ENCODE measurements around the gene NR3C1.

NR3C1 gene

DNA sequence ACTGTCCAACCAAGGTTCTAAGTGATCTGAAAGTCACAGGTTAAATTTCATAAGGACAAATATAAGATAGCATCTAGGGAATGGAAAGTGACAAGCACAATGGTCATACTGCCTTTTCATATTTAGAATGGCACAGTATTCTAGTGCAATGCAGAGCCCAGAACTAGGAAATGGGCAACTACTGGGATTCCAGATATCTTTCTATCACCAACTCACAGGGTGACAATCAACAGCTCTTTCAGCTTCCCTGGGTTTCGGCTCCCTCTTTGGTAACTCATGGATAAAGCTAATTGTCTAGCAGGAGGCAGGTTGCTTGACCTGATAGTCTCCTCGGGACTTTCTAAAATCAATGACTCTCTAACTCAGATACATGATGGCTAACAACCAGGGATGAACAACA is 60.4 kb downstream of the NR3C1 start:
- Histone ChIP-seq H3F3A (ENCODE audit: insufficient read depth) (0 out of 2 replicates have a peak, but pooled peaks cover 22% of the 10 kb centered on the region), H3K79me2 (ENCODE audit: insufficient read depth, low read length) (peaks cover 98% of the 10 kb centered on the region), H2AFZ (ENCODE audit: low read depth, low read length, severe bottlenecking) (no peak overlapping the region), H3K9me2 (replicated peaks; ENCODE audit: insufficient read depth, low read length) (no peaks in the 10 kb centered on the region), H3K4me2 (ENCODE audit: low read depth, low read length, poor library complexity, severe bottlenecking) (no peak overlapping the region), H3K36me3 (ENCODE audit: low read length) (no peaks in the 10 kb centered on the region; the same call in 1 of the 2 replicates), H3K4me3 (ENCODE audit: insufficient read depth, low read length, poor library complexity, severe bottlenecking) (no peak overlapping the region), H3K9me3 (ENCODE audit: insufficient read depth, low read length) (no peaks in the 10 kb centered on the region), H3K27ac (ENCODE audit: low read depth, low read length) (no peak overlapping the region), H4K20me1 (ENCODE audit: low read depth, low read length) (peaks cover 30% of the 10 kb centered on the region), H3K27me3 (ENCODE audit: low read length) (no peaks in the 10 kb centered on the region), H3K9ac (ENCODE audit: low read length) (no peak overlapping the region)
- TF ChIP-seq, protein P1, sequence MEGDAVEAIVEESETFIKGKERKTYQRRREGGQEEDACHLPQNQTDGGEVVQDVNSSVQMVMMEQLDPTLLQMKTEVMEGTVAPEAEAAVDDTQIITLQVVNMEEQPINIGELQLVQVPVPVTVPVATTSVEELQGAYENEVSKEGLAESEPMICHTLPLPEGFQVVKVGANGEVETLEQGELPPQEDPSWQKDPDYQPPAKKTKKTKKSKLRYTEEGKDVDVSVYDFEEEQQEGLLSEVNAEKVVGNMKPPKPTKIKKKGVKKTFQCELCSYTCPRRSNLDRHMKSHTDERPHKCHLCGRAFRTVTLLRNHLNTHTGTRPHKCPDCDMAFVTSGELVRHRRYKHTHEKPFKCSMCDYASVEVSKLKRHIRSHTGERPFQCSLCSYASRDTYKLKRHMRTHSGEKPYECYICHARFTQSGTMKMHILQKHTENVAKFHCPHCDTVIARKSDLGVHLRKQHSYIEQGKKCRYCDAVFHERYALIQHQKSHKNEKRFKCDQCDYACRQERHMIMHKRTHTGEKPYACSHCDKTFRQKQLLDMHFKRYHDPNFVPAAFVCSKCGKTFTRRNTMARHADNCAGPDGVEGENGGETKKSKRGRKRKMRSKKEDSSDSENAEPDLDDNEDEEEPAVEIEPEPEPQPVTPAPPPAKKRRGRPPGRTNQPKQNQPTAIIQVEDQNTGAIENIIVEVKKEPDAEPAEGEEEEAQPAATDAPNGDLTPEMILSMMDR (IDR thresholded peaks at IDR 0.05; ENCODE audit: insufficient read depth, low read length, poor library complexity, severe bottlenecking) = no peak
- TF ChIP-seq EZH2phosphoT487 (conservative IDR thresholded peaks at IDR 0.05; ENCODE audit: low read length) = no peak

DNA sequence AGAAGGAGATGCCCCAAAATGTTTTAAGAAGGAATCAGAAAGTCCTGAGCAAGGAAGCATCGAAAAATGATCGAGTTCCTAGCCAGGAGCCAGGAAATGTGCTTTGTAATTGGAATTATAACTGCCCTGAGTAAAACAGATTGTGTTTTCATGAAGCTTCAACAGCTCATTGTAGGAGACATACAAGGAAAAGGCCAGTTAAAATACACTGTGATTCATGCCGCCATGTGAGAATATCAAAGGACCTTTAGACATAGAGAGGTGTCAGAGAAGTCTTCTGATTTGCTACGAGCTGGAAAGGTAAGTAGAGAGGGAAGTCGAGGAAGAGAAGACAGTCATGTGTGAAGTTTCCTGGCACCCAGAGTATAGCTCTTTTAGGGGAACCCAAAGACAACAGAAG is 60.9 kb downstream of the NR3C1 start:
- no peak overlapping the region for H3K27ac ChIP-seq (ENCODE audit: low read depth, low read length)

DNA sequence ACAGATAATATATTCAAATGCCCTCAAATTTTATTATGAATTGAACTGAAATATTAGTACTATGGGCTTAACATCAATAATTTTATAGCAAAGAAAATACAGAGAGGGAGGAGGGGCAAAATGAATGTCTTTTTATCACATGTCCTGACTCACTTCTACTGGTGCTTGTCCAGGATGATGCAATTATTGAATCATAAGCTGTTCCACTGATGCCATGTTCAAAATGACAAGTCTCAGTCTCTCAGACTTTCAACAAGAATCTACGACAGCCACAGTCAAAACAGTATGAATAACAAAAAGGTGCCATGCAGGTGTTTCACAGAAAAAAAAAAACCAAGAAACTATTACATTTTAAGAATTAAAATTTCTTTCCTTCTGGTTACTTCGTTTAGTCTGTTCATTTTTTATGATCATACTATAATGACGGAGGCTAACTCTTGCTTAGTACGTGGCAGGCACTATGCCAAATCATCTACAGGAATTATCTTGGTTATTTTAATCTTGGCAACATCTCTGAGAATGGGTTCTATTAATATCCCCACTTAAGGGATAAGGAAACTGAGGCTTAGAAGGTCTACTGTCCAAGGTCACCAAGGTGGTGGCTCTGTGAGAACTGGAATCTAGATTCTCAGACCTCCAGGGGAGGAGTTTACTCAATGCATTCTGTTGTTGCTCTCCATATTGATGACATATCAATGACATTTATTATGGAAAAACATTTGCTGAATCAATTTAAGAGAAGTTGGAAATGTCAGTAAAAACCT is 61.5 kb downstream of the NR3C1 start:
- Histone ChIP-seq H3K4me3 (ENCODE audit: insufficient read depth, low read length, poor library complexity, severe bottlenecking) (no peak overlapping the region), H3F3A (ENCODE audit: insufficient read depth) (0 out of 2 replicates have a peak, but pooled peaks cover 23% of the 10 kb centered on the region), H3K79me2 (ENCODE audit: insufficient read depth, low read length) (peaks cover 98% of the 10 kb centered on the region), H3K9ac (ENCODE audit: low read length) (no peak overlapping the region), H3K27ac (ENCODE audit: low read depth, low read length) (peak overlapping the region; percentile 26; the same call in 1 of the 2 replicates), H3K36me3 (ENCODE audit: low read length) (peaks cover 3% of the 10 kb centered on the region; the same call in 1 of the 2 replicates), H4K20me1 (ENCODE audit: low read depth, low read length) (peaks cover 38% of the 10 kb centered on the region), H3K9me2 (replicated peaks; ENCODE audit: insufficient read depth, low read length) (no peaks in the 10 kb centered on the region), H3K4me2 (ENCODE audit: low read depth, low read length, poor library complexity, severe bottlenecking) (no peak overlapping the region), H2AFZ (ENCODE audit: low read depth, low read length, severe bottlenecking) (no peak overlapping the region), H3K27me3 (ENCODE audit: low read length) (no peaks in the 10 kb centered on the region), H3K9me3 (ENCODE audit: insufficient read depth, low read length) (no peaks in the 10 kb centered on the region)
- TF ChIP-seq, protein P1 (IDR thresholded peaks at IDR 0.05; ENCODE audit: insufficient read depth, low read length, poor library complexity, severe bottlenecking) = no peak
- no peak for TF ChIP-seq EZH2phosphoT487 (conservative IDR thresholded peaks at IDR 0.05; ENCODE audit: low read length)

More for the DNA sequence above, 60.9 kb downstream of the NR3C1 start:
- no peak overlapping the region for H3K4me2 ChIP-seq (ENCODE audit: low read depth, low read length, poor library complexity, severe bottlenecking)
- H3K36me3 ChIP-seq (ENCODE audit: low read length) = no peaks in the 10 kb centered on the region; the same call in 1 of the 2 replicates
- no peak overlapping the region for H3K9ac ChIP-seq (ENCODE audit: low read length)
- H2AFZ ChIP-seq (ENCODE audit: low read depth, low read length, severe bottlenecking) = no peak overlapping the region
- H4K20me1 ChIP-seq (ENCODE audit: low read depth, low read length) = peaks cover 34% of the 10 kb centered on the region
- H3F3A ChIP-seq (ENCODE audit: insufficient read depth) = 0 out of 2 replicates have a peak, but pooled peaks cover 23% of the 10 kb centered on the region
- no peaks in the 10 kb centered on the region for H3K9me3 ChIP-seq (ENCODE audit: insufficient read depth, low read length)
- no peak overlapping the region for H3K4me3 ChIP-seq (ENCODE audit: insufficient read depth, low read length, poor library complexity, severe bottlenecking)
- no peaks in the 10 kb centered on the region for H3K27me3 ChIP-seq (ENCODE audit: low read length)
- H3K9me2 ChIP-seq (replicated peaks; ENCODE audit: insufficient read depth, low read length) = no peaks in the 10 kb centered on the region
- TF ChIP-seq EZH2phosphoT487 (conservative IDR thresholded peaks at IDR 0.05; ENCODE audit: low read length) = no peak
- TF ChIP-seq, protein P1 (IDR thresholded peaks at IDR 0.05; ENCODE audit: insufficient read depth, low read length, poor library complexity, severe bottlenecking) = no peak
- H3K79me2 ChIP-seq (ENCODE audit: insufficient read depth, low read length) = peaks cover 98% of the 10 kb centered on the region
